Fibroblast of mammary gland (primary cell): ENCODE results near the gene KCNJ15.

Source experiments
- DNase-seq: peaks from one replicate; pipeline ENCODE4 v3.0.0-alpha.2; 2010; ENCODE audit warnings: low read depth
- H3K4me3 ChIP-seq: 2 replicates; pipeline ENCODE4 v1.5.1; 2011; ENCODE audit warnings: low read depth, mild to moderate bottlenecking, low read length, moderate library complexity; ENCODE audit not compliant: control insufficient read depth
- TF ChIP-seq, protein P1 (sequence below): conservative IDR thresholded peaks from 2 replicates; pipeline ENCODE4 v1.5.1; 2011; ENCODE audit warnings: low read depth, low read length, inconsistent platforms; ENCODE audit not compliant: control insufficient read depth, insufficient read depth

Gene KCNJ15

GRCh38 chr21:38236232-38236631, 20.6 kb upstream of the KCNJ15 start:
- H3K4me3 ChIP-seq, result no peak overlapping the region
- no peak for DNase-seq
- TF ChIP-seq, protein P1, sequence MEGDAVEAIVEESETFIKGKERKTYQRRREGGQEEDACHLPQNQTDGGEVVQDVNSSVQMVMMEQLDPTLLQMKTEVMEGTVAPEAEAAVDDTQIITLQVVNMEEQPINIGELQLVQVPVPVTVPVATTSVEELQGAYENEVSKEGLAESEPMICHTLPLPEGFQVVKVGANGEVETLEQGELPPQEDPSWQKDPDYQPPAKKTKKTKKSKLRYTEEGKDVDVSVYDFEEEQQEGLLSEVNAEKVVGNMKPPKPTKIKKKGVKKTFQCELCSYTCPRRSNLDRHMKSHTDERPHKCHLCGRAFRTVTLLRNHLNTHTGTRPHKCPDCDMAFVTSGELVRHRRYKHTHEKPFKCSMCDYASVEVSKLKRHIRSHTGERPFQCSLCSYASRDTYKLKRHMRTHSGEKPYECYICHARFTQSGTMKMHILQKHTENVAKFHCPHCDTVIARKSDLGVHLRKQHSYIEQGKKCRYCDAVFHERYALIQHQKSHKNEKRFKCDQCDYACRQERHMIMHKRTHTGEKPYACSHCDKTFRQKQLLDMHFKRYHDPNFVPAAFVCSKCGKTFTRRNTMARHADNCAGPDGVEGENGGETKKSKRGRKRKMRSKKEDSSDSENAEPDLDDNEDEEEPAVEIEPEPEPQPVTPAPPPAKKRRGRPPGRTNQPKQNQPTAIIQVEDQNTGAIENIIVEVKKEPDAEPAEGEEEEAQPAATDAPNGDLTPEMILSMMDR, result peak; percentile 12

- H3K4me3 ChIP-seq, result no peak overlapping the region
- TF ChIP-seq, protein P1, result no peak
- no peak for DNase-seq
Measured at GRCh38 chr21:38239672-38240071, 17.1 kb upstream of the KCNJ15 start.

GRCh38 chr21:38240129-38240528, 16.7 kb upstream of the KCNJ15 start:
- TF ChIP-seq, protein P1, result no peak
- no peak for DNase-seq
- H3K4me3 ChIP-seq, result no peak overlapping the region

DNA sequence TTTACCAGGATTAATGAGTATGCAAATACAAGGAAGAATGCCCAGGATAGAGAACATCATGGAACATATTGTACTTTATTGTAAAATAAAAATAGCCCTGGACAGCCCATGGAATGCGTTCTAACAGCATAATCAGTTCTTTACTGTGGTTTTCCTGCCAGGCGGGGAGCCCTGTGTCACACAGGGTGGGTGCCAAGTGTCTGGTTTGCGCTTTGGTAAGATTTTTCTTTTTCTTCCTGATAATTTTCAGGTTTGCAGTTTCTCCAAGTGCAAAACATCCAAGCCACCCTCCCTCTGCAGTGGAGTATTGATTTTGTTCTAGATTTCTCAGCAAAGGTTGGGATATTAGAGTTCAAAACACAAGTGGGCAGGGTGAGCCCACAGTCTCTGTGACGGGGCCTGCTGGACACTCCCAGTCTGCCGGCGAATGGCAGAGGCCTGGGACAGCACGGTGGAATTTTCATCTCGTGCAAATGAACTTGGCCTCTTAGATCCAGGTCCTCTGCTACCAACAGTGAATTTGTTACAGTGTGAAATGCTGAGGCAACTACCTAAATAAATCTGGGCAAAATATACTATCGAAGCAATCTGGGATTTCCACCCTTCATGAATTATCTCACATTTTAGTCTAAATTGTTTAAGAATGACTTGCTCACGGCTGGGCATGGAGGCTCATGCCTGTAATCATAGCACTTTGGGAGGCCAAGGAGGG, 15.6 kb upstream of the KCNJ15 start:
- H3K4me3 ChIP-seq, result no peak overlapping the region
- TF ChIP-seq, protein P1, result no peak
- peak; percentile 76 for DNase-seq

- H3K4me3 ChIP-seq, result no peak overlapping the region
- TF ChIP-seq, protein P1, result no peak
- no peak for DNase-seq
Measured at GRCh38 chr21:38242061-38242460, 14.7 kb upstream of the KCNJ15 start.

- no peak overlapping the region for H3K4me3 ChIP-seq
- DNase-seq, result no peak
- TF ChIP-seq, protein P1, result no peak
Measured at GRCh38 chr21:38243732-38244406, 12.9 kb upstream of the KCNJ15 start.
